Right kidney (tissue), 1 donor: ENCODE data around the gene OR10T2.
"Not testable (repeated sequence)": the region's sequence is repeated elsewhere in the genome, so short reads cannot be mapped to it uniquely, and the experiment has no call there.

ENCODE experiments used
- DNase-seq: peaks from one replicate; pipeline ENCODE4 v3.0.0-alpha.2; 2016

Gene OR10T2

GRCh38 chr1:158355773-158356285, 43.4 kb downstream of the OR10T2 start:
- DNase-seq, result no peak

- no peak for DNase-seq
Observed at GRCh38 chr1:158354255-158354654, 45.0 kb downstream of the OR10T2 start.

- DNase-seq, result no peak
Observed at GRCh38 chr1:158353303-158354075, 45.8 kb downstream of the OR10T2 start, which contains the start of gene CD1E. Gene CD1E (plus strand): TSS chr1:158353894. CDS start chr1:158353989, 95 bp downstream.

GRCh38 chr1:158348946-158349345, 50.3 kb downstream of the OR10T2 start:
- DNase-seq, result not testable (repeated sequence)
